SK-N-DZ (cell line): ENCODE results near the gene KRT79.

Experiments used
- DNase-seq: peaks from one replicate; pipeline ENCODE4 v3.0.0-alpha.2; 2015; ENCODE audit warnings: low spot score

KRT79 gene

DNA sequence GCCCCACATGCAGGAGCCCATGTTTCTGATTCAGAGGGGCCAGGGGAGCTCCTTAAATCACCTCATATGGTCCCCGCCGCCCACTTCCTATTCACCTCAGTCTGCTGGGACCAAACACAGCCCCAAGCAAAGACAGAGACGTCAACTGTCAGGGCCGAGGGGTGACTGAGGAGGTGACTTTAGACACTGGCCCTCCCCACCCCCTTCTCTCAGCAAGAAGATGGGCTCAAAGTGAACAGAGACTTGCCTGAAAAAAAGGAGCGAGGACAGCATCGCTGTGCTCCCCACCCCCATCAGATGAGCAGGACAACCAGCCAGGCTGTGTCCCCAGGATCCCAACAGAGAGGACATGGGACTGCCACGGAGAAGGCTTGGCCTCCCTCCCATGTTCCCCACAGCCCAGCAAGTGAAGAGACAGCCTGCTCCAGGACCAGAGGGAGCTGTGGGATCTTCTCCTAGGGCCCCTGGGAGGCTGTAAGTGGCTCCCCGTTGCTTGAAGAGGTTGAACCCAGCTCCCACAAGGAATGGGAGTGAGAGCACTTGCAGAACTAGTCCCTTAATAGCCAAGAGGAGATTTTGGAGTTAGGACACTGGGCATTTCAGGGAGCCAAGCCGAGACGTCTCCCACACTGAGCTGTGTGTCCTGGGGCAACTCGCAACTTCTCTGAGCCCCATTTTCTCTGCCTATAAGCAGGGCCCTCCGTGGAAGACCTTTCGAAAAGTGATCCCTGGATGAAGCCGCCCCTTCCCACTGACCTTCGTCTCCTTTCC is 1.3 kb upstream of the KRT79 start:
- no peak for DNase-seq

DNA sequence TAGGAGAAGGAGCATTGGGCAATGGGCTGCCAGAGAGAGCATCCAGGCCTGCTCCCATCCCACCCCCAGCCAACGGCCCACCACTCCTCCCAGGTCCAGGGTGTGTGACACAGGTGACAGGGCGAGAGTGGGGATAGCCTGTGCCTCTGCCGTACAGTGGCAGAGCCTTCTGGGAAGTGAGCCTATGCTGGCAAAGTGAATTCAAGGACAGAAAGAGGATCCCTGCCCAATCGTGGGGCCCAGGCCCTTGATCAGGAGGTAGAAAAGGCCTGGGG is 553 bp upstream of the KRT79 start:
- DNase-seq = no peak

DNA sequence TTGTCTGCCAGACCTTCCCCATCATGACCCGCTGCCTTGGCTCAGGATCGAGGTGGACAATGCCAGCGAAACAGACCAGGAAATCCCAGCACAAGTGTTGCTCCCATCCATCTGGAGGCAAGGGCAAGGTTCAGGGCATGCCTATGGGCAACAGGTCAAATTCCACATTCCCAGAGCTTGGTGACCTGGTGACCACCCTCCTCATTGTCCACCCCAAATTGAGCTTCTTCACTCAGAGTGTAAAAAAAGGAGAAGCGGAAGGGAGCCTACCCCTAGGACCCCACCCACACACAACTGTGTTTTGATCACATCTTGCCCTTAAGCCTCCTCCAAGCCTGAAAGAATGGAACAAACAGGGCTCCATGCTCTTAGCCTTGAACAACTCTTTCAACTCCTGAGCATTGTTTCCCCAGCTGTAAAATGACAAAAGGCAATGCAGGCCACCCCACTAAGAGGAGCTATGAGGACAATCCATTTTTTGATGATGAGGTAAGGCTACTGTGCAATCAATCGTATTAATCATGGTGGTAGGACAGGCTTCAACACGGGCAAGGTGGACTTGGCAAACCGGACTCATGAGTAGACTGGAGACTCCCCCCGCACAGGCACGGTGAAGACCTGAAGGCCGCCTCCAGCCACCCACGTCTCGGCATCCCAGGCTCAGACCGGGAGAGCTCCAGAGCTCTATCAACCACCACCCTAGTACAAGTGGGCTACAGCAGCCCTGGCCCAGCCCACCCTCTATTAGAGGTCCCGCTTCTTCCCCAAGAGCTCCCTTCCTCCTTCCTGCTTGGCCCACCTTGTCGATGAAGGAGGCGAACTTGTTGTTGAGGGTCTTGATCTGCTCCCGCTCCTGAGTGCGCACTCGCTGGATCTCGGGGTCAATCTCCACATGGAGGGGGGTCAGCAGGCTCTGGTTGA is 866 bp downstream of the KRT79 start:
- no peak for DNase-seq

DNA sequence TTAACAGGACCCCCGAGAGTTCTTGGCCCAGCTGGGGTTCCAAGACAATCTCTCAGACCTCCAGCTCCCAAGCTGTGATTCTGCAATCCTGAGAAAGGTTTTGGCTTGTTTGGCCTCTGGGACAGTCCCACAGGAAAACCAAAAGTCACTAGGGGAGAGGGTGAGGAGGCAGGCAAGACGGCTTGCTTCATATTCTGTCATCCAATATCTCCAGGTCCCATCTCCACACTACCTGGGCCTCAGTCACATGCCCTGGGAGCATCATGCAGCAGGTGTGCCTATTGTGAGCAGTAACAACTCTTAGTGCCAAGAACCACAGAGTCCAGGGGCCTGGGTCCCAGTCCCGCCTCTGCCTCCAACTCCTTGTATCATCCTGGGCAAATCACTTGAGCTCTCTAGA is 1.7 kb downstream of the KRT79 start:
- no peak for DNase-seq

DNA sequence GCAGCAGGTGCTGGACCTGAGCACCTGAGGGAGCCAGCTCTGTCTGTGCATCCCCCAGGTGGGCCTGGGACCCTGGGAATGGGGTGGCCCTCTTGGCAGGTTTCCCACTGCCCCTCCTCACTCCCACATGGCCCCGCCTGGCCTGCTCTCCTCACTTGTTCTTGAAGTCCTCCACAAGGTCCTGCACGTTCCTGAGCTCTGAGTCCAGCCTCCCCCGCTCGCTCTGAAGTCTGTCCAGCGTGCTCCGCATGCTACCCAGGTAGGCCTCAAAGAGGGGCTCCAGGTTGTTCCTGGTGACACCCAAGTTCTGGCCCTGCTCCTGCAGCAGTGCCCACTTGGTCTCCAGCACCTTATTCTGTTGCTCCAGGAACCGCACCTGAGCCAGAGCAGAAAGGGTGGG is 2.9 kb downstream of the KRT79 start:
- no peak for DNase-seq

DNA sequence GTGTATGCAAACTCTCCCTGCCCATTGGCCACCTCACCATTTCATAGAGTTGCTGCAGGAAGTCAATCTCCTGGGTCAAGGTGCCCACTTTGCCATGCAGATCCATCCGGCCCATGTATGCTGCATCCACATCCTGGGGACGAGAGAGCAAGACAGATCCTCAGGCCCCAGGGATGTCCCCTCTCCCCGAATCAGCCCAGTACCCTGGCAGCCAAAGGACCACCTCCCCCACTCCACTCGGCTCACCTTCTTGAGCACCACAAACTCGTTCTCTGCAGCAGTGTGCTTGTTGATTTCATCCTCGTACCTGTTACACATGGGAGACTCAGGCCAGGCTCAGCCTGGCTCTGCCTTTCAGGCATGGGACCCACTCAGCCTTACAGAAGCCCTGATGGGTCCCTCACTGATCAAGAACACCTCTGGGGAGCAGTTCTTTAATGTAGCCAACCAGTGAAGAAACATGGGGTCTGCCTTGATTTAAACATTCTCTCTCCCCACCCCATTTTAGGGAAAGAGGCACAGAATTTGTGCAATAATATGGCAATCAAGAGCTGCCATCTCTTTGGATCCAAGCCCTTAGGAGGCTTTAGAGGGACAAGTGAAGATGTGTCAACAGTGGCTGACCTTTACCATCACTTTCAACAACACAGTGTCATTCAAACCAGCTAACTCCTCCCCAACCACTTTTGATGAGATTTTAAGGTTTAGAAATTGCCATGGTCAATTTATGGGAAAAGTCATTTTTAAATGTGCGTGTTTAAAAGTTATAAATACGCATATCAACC is 3.9 kb downstream of the KRT79 start:
- DNase-seq = no peak

DNA sequence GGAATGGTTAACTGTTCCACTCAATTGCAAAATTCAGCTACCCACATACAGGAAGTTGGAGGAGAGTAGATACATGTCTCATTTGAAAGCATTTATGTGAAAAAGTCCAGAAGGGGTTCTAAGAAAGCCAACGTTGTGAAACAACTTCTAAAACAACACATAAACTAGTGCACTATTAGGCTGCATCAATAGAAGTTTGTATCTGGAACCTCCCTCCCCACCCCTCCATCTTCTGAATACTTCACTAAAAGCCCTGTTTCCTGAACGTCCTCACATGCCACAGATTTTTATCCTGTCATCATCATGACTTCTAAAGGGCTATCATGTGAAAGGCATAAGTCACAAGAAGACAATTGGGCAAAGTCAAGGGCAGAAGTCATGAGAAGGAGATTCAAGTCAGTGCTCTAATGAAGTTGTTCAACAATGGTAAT is 5.5 kb downstream of the KRT79 start:
- no peak for DNase-seq

DNA sequence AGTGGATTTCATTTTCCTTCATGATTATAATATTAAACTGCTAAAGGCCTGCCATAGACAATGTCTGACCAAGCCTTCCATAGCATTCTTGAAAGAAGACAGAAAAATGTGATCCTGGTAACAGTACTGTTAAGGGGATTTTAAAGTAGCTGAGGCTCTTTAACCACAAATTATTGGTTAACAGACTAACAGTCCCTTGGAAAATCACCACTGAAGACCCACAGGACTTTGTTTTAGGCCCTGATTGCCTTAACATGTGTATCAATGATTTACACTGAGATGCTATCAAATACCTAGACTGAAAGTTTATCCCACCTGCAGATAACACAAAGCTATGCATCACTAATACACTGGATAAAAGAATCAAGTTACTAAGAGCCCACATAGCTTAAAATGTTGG is 6.0 kb downstream of the KRT79 start:
- DNase-seq = no peak

GRCh38 chr12:52827499-52828090 is 6.5 kb downstream of the KRT79 start:
- no peak for DNase-seq

DNA sequence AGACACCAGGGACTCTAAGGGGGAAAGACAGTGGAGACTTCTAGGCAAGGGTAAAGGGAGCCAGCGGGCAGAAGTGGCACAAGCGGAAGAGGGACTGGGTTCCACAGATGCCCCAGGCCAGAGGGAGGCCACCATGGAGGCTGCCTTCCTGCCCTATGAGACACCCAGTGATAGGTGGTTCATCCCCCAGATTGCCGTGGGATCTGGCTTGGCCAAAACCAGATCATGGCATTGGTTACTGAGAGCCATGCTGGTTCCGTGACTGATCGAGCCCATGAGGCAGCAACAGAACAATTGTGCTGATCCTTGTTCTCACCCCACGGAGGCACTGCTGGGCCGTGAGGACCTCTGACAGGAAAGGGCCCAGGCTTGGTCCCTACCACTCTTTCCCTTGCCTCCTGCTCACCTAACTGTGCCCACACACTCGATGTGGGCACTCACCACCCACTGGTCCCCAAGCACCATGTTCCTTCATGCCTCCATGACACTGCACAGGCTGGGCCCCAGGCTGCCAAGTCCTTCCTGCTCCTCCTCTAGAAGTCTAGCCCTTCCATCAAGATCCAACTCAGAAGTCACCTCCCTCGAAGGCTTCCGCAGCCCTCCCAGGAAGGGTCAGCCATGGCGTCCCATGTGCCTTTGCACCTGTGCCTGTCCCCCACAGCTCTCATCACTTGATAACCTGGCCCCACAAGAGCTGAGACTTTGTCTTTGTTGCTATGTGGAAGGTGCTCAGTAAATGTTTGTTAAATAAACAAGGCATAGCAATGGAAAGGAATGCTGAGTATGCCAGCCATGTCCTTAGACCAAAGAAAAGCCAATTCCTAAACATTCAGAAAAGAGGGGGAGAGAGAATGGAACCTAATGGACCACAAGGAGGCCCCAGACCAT is 7.3 kb downstream of the KRT79 start:
- DNase-seq = no peak

DNA sequence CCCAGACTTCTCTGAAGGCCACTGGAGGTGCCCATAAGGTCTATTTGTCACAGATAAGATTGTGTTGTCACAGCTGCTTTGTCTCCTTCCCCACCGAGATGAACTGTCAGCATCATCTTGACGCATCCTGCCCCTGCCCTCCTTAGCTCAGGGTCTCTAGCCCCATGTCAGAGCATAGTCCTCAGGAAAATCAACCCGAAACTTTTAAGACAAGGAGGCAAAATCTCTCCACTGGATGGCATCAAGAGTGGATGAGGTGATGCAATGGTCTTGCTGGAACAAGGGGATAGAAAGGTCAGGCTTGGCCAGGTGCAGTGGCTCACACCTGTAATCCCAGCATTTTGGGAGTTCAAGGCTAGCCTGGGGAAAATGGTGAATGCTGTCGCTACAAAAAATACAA is 8.2 kb downstream of the KRT79 start:
- no peak for DNase-seq

- no peak for DNase-seq
These were observed 9.2 kb downstream of the KRT79 start for GRCh38 chr12:52824741-52825410.

- no peak for DNase-seq
These were observed 10.2 kb downstream of the KRT79 start for GRCh38 chr12:52823761-52824450.

GRCh38 chr12:52822771-52823510 is 11.2 kb downstream of the KRT79 start:
- DNase-seq = no peak

GRCh38 chr12:52821826-52822660 is 12.1 kb downstream of the KRT79 start:
- no peak for DNase-seq

DNA sequence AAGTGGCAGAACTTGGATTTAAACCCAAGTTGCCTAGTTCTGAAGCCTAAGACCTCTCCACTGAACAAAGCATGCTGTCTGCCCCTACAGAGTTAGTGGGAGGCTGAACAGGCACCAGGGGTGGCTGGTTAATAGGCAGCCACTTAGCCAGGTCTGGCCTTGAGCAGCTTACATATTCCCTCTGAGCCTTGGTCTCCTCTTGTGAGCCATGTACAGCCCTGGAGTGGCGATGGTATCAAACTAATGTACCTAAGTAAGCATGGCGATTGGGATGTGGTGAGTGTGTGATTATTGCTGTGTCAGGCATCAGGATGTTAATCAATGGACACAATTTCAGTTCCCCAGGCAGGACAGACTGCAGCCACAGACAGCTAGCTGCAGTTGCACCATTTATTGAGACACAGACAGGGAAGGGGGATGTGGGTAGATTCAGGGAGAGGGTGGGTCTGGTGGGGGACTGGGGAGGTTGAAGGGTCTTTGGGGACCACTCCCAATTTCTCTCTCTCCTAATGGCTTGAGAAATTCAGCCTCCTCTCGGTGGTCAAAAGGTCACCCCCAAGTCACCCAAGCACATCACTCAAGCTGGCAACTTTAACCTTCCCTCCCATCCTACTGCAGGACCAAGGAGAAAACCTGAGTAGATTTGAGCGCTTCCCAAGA is 12.9 kb downstream of the KRT79 start:
- no peak for DNase-seq

GRCh38 chr12:52820521-52820920 is 13.6 kb downstream of the KRT79 start:
- no peak for DNase-seq
